ENCODE measurements around the gene COX19.

GRCh38 chr7:920351-921070 is 54.8 kb downstream of the COX19 start:
- TF ChIP-seq, protein P1, sequence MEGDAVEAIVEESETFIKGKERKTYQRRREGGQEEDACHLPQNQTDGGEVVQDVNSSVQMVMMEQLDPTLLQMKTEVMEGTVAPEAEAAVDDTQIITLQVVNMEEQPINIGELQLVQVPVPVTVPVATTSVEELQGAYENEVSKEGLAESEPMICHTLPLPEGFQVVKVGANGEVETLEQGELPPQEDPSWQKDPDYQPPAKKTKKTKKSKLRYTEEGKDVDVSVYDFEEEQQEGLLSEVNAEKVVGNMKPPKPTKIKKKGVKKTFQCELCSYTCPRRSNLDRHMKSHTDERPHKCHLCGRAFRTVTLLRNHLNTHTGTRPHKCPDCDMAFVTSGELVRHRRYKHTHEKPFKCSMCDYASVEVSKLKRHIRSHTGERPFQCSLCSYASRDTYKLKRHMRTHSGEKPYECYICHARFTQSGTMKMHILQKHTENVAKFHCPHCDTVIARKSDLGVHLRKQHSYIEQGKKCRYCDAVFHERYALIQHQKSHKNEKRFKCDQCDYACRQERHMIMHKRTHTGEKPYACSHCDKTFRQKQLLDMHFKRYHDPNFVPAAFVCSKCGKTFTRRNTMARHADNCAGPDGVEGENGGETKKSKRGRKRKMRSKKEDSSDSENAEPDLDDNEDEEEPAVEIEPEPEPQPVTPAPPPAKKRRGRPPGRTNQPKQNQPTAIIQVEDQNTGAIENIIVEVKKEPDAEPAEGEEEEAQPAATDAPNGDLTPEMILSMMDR (IDR thresholded peaks at IDR 0.05; ENCODE audit: extremely low read depth in 1 of 2, insufficient read depth in 1 of 2, low read depth in 1 of 2, low read length in 2 of 2), result no peak
- TF ChIP-seq POLR2A (IDR thresholded peaks at IDR 0.05; ENCODE audit: low read depth, low read length) (no peak), JUN (IDR thresholded peaks at IDR 0.05; ENCODE audit: borderline replicate concordance, insufficient read depth, insufficient read length, low read depth) (no peak), EZH2 (IDR thresholded peaks at IDR 0.05; ENCODE audit: borderline replicate concordance, low read depth, low read length, severe bottlenecking) (no peak), POLR2AphosphoS5 (IDR thresholded peaks at IDR 0.05; ENCODE audit: insufficient read depth, low read depth, low read length) (no peak), FOS (IDR thresholded peaks at IDR 0.05; ENCODE audit: borderline replicate concordance, insufficient read depth, low read length) (no peak), MYC (IDR thresholded peaks at IDR 0.05; ENCODE audit: low read depth, low read length) (no peak), GATA2 (IDR thresholded peaks at IDR 0.05; ENCODE audit: insufficient read depth, insufficient read length, low read depth, low read length) (no peak)
- TF ChIP-seq, protein P2, sequence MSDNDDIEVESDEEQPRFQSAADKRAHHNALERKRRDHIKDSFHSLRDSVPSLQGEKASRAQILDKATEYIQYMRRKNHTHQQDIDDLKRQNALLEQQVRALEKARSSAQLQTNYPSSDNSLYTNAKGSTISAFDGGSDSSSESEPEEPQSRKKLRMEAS (IDR thresholded peaks at IDR 0.05; ENCODE audit: insufficient read depth, insufficient read length), result no peak
